ENCODE measurements around the gene GJB2. TPM values are rescaled to one million over a fixed set of nuclear protein-coding genes. Genes with fewer than 3 reads are reported as not detected.

Gene GJB2
- total and polyA plus RNA-seq, 2 of the 8 experiments (the other 6 are each of a cell fraction or from before 2014, with no cell fraction given): 0.20 to 0.21 TPM

DNA sequence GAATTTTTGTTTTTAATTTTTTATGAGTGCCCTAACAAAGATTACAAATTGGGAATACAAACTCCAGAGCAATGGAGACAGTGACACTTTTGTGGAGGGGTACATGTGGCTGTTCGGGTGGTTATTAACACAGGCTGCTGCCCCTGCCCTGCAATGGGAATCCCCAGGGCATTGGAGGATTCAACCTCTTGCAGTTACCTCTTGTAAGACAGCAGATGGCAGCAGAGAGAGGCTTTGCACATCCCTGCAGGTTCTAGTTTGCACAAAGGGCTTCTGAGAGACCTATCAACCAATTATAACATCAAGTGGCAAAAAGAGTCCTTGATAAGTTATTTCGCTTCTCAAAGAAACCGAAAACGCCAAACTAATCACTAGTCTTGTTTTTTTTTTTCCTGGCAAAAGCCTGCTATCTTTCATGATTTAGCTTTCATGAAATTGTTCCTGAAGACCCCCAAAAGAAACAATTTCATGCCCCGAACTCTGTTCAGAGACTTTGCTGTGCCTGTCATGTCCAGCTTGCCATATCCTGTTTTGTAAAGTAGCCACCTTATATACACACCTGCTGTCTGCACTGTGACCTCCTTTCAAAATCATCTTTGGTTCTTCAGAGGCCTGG is 10.4 kb downstream of the GJB2 start:
- no peaks in the 10 kb centered on the region for H3K36me3 ChIP-seq (ENCODE audit: control insufficient read depth in 2 of 4, insufficient read depth in 4 of 4, low read length in 3 of 4)
- H2BK5ac ChIP-seq (ENCODE audit: low read depth, low read length): no peak overlapping the region
- H2AK5ac ChIP-seq (ENCODE audit: low read depth, low read length): no peak overlapping the region
- ChIA-PET CTCF (ENCODE audit: partially characterized antibody) (interaction anchor here (0.6 to 2.3 kb wide), 11 partner anchors 9 to 311 kb away, joined by 3 to 17 read pairs (median 3); no protein-coding TSS in a partner anchor), POLR2A (ENCODE audit: partially characterized antibody) (no interaction called here)
- no peaks in the 10 kb centered on the region for H3K79me1 ChIP-seq (ENCODE audit: low read depth, low read length)
- H3K79me2 ChIP-seq (ENCODE audit: control insufficient read depth in 1 of 2, insufficient read depth in 2 of 2, low read length in 2 of 2): no peaks in the 10 kb centered on the region
- no peak overlapping the region for H3K4ac ChIP-seq (replicated peaks; ENCODE audit: insufficient read length, low read depth, low read length)
- H2BK12ac ChIP-seq (ENCODE audit: low read depth, low read length): no peak overlapping the region
- H3K4me1 ChIP-seq (replicated peaks in 1 of 4; ENCODE audit: control insufficient read depth in 3 of 4, insufficient read depth in 4 of 4, low read length in 3 of 4): no peaks in the 10 kb centered on the region
- 35% methylated on average over 5 of the region's 5 CpGs; no CpG with 5 or more reads in 1 of the 2 experiments for WGBS, 2 experiments (ENCODE audit: extremely low coverage in 1 of 2, insufficient coverage in 1 of 2, insufficient read length in 1 of 2, insufficient replicate concordance in 2 of 2, low coverage in 1 of 2, low lambda C conversion rate in 2 of 2, missing lambda C conversion rate in 1 of 2)
- H2BK20ac ChIP-seq (ENCODE audit: low read length): no peak overlapping the region
- H3K9ac ChIP-seq (replicated peaks in 1 of 4; ENCODE audit: extremely low read depth in 1 of 4, low read depth in 3 of 4, low read length in 3 of 4): no peak overlapping the region
- no peak overlapping the region for H2AFZ ChIP-seq (ENCODE audit: low read length)
- peaks cover 0 to 5% (median 0%) of the 10 kb centered on the region in 4 experiments; a peak in 1 of 7 replicates for H3K27me3 ChIP-seq (replicated peaks in 1 of 4; ENCODE audit: control insufficient read depth in 3 of 4, extremely low read depth in 1 of 4, insufficient read depth in 3 of 4, low read length in 3 of 4)
- H3K4me3 ChIP-seq (ENCODE audit: extremely low read depth in 1 of 4, insufficient read depth in 2 of 4, low read depth in 3 of 4, low read length in 4 of 4): no peak overlapping the region
- no peak overlapping the region for H4K8ac ChIP-seq (ENCODE audit: extremely low read depth, insufficient read depth, low read length)
- no peaks in the 10 kb centered on the region for H3K23me2 ChIP-seq (ENCODE audit: low read depth, low read length)
- no peak for DNase-seq (ENCODE audit: low read depth in 1 of 2, low spot score in 2 of 2)
- H4K5ac ChIP-seq (ENCODE audit: insufficient read length, low read depth, low read length): no peak overlapping the region
- no peak overlapping the region for H2BK120ac ChIP-seq (replicated peaks; ENCODE audit: low read depth, low read length)
- H3K18ac ChIP-seq (ENCODE audit: extremely low read depth, low read length): no peak overlapping the region
- H3K4me2 ChIP-seq (ENCODE audit: insufficient read depth in 1 of 2, low read depth in 2 of 2, low read length in 2 of 2): no peak overlapping the region
- no peak overlapping the region for H3K56ac ChIP-seq (replicated peaks; ENCODE audit: insufficient read length, low read depth, low read length)
- no peaks in the 10 kb centered on the region for H3K9me3 ChIP-seq (ENCODE audit: insufficient read depth in 2 of 2, low read depth in 1 of 2, low read length in 1 of 2)
- H3K23ac ChIP-seq (ENCODE audit: insufficient read length): no peak overlapping the region
- H3K27ac ChIP-seq (ENCODE audit: low read depth, low read length): no peak overlapping the region
- H3K14ac ChIP-seq (ENCODE audit: insufficient read length): no peak overlapping the region
- FAIRE-seq: peak; percentile 89
- no peak overlapping the region for H2BK15ac ChIP-seq (ENCODE audit: low read length)
- H4K20me1 ChIP-seq (replicated peaks in 1 of 2; ENCODE audit: control insufficient read depth in 1 of 2, insufficient read depth in 2 of 2, low read length in 2 of 2): no peaks in the 10 kb centered on the region
- no peak overlapping the region for H4K91ac ChIP-seq (replicated peaks; ENCODE audit: insufficient read length, low read length)
- TF ChIP-seq POLR2A (IDR thresholded peaks at IDR 0.05; ENCODE audit: control extremely low read depth in 1 of 2, low read depth in 2 of 2, low read length in 2 of 2) (no peak), BRCA1 (IDR thresholded peaks at IDR 0.05; ENCODE audit: low read depth, low read length) (no peak), EGR1 (IDR thresholded peaks at IDR 0.05; ENCODE audit: borderline replicate concordance, low read depth, low read length) (no peak)
